ENCODE measurements around the gene HMGN1.
"Not testable (repeated sequence)": the region's sequence is repeated elsewhere in the genome, so short reads cannot be mapped to it uniquely, and the experiment has no call there.

Gene HMGN1

GRCh38 chr21:39381009-39381408 is 32.1 kb upstream of the HMGN1 start:
- DNase-seq (ENCODE audit: low spot score): no peak
- Mint-ChIP-seq H3K27ac (peak overlapping the region; percentile 88), H3K9me3 (no peaks in the 10 kb centered on the region), H3K4me3 (peak overlapping the region; percentile 94), H3K27me3 (ENCODE audit: low read depth) (no peaks in the 10 kb centered on the region), H3K36me3 (ENCODE audit: low read depth) (peaks cover 2% of the 10 kb centered on the region), H3K4me1 (ENCODE audit: low read depth) (peaks cover 19% of the 10 kb centered on the region)

- Mint-ChIP-seq H3K4me3 (peak overlapping the region; percentile 94), H3K27me3 (ENCODE audit: low read depth) (peaks cover under 1% of the 10 kb centered on the region), H3K9me3 (no peaks in the 10 kb centered on the region), H3K4me1 (ENCODE audit: low read depth) (peaks cover 17% of the 10 kb centered on the region), H3K27ac (peak overlapping the region; percentile 88), H3K36me3 (ENCODE audit: low read depth) (peaks cover 2% of the 10 kb centered on the region)
- DNase-seq (ENCODE audit: low spot score): peak; percentile 95
These were observed 31.4 kb upstream of the HMGN1 start for GRCh38 chr21:39379986-39380891.

- Mint-ChIP-seq H3K9me3 (no peaks in the 10 kb centered on the region), H3K4me3 (no peak overlapping the region), H3K4me1 (ENCODE audit: low read depth) (peaks cover 12% of the 10 kb centered on the region), H3K27me3 (ENCODE audit: low read depth) (peaks cover 9% of the 10 kb centered on the region), H3K27ac (no peak overlapping the region), H3K36me3 (ENCODE audit: low read depth) (peaks cover 2% of the 10 kb centered on the region)
- no peak for DNase-seq (ENCODE audit: low spot score)
These were observed 28.7 kb upstream of the HMGN1 start for GRCh38 chr21:39377444-39378050.

- H3K4me3 Mint-ChIP-seq: no peak overlapping the region
- no peak overlapping the region for H3K27ac Mint-ChIP-seq
- peaks cover 9% of the 10 kb centered on the region for H3K27me3 Mint-ChIP-seq (ENCODE audit: low read depth)
- no peaks in the 10 kb centered on the region for H3K36me3 Mint-ChIP-seq (ENCODE audit: low read depth)
- no peaks in the 10 kb centered on the region for H3K9me3 Mint-ChIP-seq
- no peak for DNase-seq (ENCODE audit: low spot score)
- peaks cover 3% of the 10 kb centered on the region for H3K4me1 Mint-ChIP-seq (ENCODE audit: low read depth)
These were observed 26.6 kb upstream of the HMGN1 start for GRCh38 chr21:39375446-39375845.

- Mint-ChIP-seq H3K36me3 (ENCODE audit: low read depth) (no peaks in the 10 kb centered on the region), H3K4me1 (ENCODE audit: low read depth) (peaks cover 3% of the 10 kb centered on the region), H3K9me3 (no peaks in the 10 kb centered on the region), H3K27me3 (ENCODE audit: low read depth) (peaks cover 9% of the 10 kb centered on the region), H3K27ac (no peak overlapping the region), H3K4me3 (no peak overlapping the region)
- no peak for DNase-seq (ENCODE audit: low spot score)
These were observed 25.2 kb upstream of the HMGN1 start for GRCh38 chr21:39374046-39374445.

- Mint-ChIP-seq H3K4me3 (no peak overlapping the region), H3K36me3 (ENCODE audit: low read depth) (no peaks in the 10 kb centered on the region), H3K4me1 (ENCODE audit: low read depth) (peaks cover 3% of the 10 kb centered on the region), H3K9me3 (no peaks in the 10 kb centered on the region), H3K27me3 (ENCODE audit: low read depth) (peaks cover 9% of the 10 kb centered on the region), H3K27ac (no peak overlapping the region)
- DNase-seq (ENCODE audit: low spot score): no peak
These were observed 24.7 kb upstream of the HMGN1 start for GRCh38 chr21:39373634-39374033.

- peaks cover 10% of the 10 kb centered on the region for H3K27me3 Mint-ChIP-seq (ENCODE audit: low read depth)
- not testable (repeated sequence) for H3K9me3 Mint-ChIP-seq; DNase-seq (ENCODE audit: low spot score); H3K27ac Mint-ChIP-seq; H3K4me3 Mint-ChIP-seq; H3K36me3 Mint-ChIP-seq (ENCODE audit: low read depth); H3K4me1 Mint-ChIP-seq (ENCODE audit: low read depth)
These were observed 21.0 kb upstream of the HMGN1 start for GRCh38 chr21:39369896-39370288.

- Mint-ChIP-seq H3K4me1 (ENCODE audit: low read depth) (peaks cover 1% of the 10 kb centered on the region), H3K9me3 (no peaks in the 10 kb centered on the region), H3K27ac (no peak overlapping the region), H3K36me3 (ENCODE audit: low read depth) (no peaks in the 10 kb centered on the region), H3K4me3 (no peak overlapping the region), H3K27me3 (ENCODE audit: low read depth) (peaks cover 5% of the 10 kb centered on the region)
- DNase-seq (ENCODE audit: low spot score): no peak
These were observed 18.9 kb upstream of the HMGN1 start for GRCh38 chr21:39367783-39368182.

GRCh38 chr21:39366563-39366962 is 17.7 kb upstream of the HMGN1 start:
- no peak for DNase-seq (ENCODE audit: low spot score)
- peaks cover 5% of the 10 kb centered on the region for H3K27me3 Mint-ChIP-seq (ENCODE audit: low read depth)
- H3K36me3 Mint-ChIP-seq (ENCODE audit: low read depth): no peaks in the 10 kb centered on the region
- no peak overlapping the region for H3K4me3 Mint-ChIP-seq
- peaks cover 1% of the 10 kb centered on the region for H3K4me1 Mint-ChIP-seq (ENCODE audit: low read depth)
- H3K9me3 Mint-ChIP-seq: no peaks in the 10 kb centered on the region
- H3K27ac Mint-ChIP-seq: no peak overlapping the region

GRCh38 chr21:39364949-39365348 is 16.1 kb upstream of the HMGN1 start:
- Mint-ChIP-seq H3K27ac (no peak overlapping the region), H3K9me3 (no peaks in the 10 kb centered on the region), H3K4me3 (no peak overlapping the region), H3K4me1 (ENCODE audit: low read depth) (no peaks in the 10 kb centered on the region), H3K36me3 (ENCODE audit: low read depth) (no peaks in the 10 kb centered on the region), H3K27me3 (ENCODE audit: low read depth) (peaks cover 8% of the 10 kb centered on the region)
- DNase-seq (ENCODE audit: low spot score): no peak

GRCh38 chr21:39363607-39364555 is 15.0 kb upstream of the HMGN1 start:
- Mint-ChIP-seq H3K36me3 (ENCODE audit: low read depth) (no peaks in the 10 kb centered on the region), H3K27ac (no peak overlapping the region)

GRCh38 chr21:39362733-39363132 is 13.8 kb upstream of the HMGN1 start:
- Mint-ChIP-seq H3K9me3 (no peaks in the 10 kb centered on the region), H3K27me3 (ENCODE audit: low read depth) (peaks cover 14% of the 10 kb centered on the region)

More at GRCh38 chr21:39363607-39364555, 15.0 kb upstream of the HMGN1 start:
- H3K4me1 Mint-ChIP-seq (ENCODE audit: low read depth): no peaks in the 10 kb centered on the region
- no peak for DNase-seq (ENCODE audit: low spot score)
- H3K27me3 Mint-ChIP-seq (ENCODE audit: low read depth): peaks cover 11% of the 10 kb centered on the region
- no peaks in the 10 kb centered on the region for H3K9me3 Mint-ChIP-seq
- H3K4me3 Mint-ChIP-seq: no peak overlapping the region

GRCh38 chr21:39359382-39359781 is 10.5 kb upstream of the HMGN1 start:
- DNase-seq (ENCODE audit: low spot score): no peak
- no peak overlapping the region for H3K4me3 Mint-ChIP-seq
- no peaks in the 10 kb centered on the region for H3K4me1 Mint-ChIP-seq (ENCODE audit: low read depth)
- peaks cover 27% of the 10 kb centered on the region for H3K27me3 Mint-ChIP-seq (ENCODE audit: low read depth)
- no peak overlapping the region for H3K27ac Mint-ChIP-seq
- no peaks in the 10 kb centered on the region for H3K9me3 Mint-ChIP-seq
- no peaks in the 10 kb centered on the region for H3K36me3 Mint-ChIP-seq (ENCODE audit: low read depth)

More at GRCh38 chr21:39362733-39363132, 13.8 kb upstream of the HMGN1 start:
- Mint-ChIP-seq H3K27ac (no peak overlapping the region), H3K4me1 (ENCODE audit: low read depth) (no peaks in the 10 kb centered on the region), H3K36me3 (ENCODE audit: low read depth) (no peaks in the 10 kb centered on the region), H3K4me3 (no peak overlapping the region)
- no peak for DNase-seq (ENCODE audit: low spot score)
